ENCODE data around the gene DCDC1.

Gene DCDC1

DNA sequence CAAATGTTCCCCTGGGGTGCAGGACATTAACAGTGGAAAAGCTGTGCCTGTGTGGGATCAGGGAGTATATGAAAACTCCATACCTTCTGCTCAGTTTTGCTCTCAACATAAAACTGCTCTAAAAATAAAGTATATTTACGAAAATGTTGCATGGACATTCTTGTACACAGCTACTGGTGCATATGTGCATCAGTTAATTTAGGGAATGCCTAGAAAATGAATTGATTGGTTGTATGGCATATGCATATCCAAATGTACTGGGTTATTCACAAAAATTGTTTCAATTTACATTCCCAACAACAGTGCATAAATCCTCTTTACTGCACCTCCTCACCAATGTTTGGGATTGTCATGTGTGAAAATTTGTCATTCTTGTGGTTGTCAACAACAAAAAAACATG, 532.3 kb downstream of the DCDC1 start:
- no peak for DNase-seq (ENCODE audit: low read depth, low spot score)

GRCh38 chr11:30832831-30833230, 536.7 kb downstream of the DCDC1 start:
- no peak for DNase-seq (ENCODE audit: low read depth, low spot score)

DNA sequence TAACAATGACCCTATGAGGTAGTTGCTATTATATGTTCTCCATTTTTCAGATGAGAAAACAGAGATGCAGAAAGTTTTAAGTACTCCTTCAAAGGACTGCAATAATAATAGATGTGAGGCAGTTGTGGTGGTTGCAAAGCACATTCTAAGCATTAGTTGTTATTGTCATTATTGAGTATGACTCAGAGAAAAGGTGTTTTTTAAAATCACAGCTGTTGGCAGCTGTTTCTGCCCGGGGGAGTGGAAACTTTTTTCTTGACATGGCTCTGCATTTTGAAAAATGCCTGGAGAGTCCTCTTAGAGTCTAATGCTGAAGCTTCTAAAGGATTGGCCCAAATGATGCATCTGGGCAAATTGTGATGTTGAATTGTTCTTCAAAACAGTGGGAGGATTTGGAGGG, 538.9 kb downstream of the DCDC1 start:
- DNase-seq (ENCODE audit: low read depth, low spot score), result no peak

- DNase-seq (ENCODE audit: low read depth, low spot score), result no peak
These were observed 542.6 kb downstream of the DCDC1 start for GRCh38 chr11:30826911-30827310.

GRCh38 chr11:30825723-30826122, 543.8 kb downstream of the DCDC1 start:
- DNase-seq (ENCODE audit: low read depth, low spot score), result no peak

- no peak for DNase-seq (ENCODE audit: low read depth, low spot score)
These were observed 546.4 kb downstream of the DCDC1 start for GRCh38 chr11:30823119-30823518.

DNA sequence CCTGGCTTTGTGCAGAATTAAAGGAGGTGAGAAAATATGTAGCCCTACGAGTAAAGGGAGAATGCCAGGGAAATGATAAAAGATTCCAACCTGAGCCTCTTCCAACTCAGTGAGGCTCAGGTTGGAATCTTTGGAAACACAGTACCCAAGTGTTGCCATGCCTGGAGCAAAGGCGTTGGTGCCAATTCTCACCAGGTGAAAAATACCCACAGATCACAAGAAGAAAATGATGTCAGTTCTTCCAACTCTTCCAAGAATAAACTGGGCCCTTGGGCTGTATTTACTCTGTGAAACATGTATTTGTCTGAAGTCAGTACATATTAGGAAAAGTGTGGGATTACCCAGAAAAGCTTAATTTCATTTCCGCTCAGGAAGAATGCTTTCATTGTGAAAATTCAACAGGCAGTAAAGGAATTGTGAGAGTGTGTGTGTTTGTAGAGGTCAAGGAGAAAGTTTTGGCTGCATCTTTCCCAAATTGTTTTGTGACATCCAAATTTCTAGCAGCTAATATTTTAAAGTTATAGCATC, 548.0 kb downstream of the DCDC1 start:
- no peak for DNase-seq (ENCODE audit: low read depth, low spot score)

DNA sequence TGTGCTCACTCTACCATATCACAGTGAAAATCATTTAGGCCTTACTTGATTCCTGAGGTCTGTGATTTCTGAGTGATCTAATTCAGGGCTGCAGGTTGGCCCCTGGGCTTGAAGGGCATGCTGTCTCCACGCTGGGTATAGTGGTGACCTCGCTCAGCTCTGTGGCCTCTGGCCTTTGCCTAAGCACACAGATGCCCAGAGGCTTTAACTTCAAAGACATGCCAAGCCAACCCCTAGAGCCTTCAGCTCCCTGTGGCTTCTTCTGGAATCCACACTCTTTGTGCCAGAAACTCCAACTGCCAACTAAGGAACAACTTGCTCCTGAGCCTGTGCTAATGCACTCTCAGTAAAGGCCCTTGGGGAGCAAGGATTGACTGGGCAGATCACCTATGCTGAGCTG, 550.8 kb downstream of the DCDC1 start:
- no peak for DNase-seq (ENCODE audit: low read depth, low spot score)

GRCh38 chr11:30816959-30817880, 552.3 kb downstream of the DCDC1 start:
- no peak for DNase-seq (ENCODE audit: low read depth, low spot score)

GRCh38 chr11:30815619-30816018, 553.9 kb downstream of the DCDC1 start:
- no peak for DNase-seq (ENCODE audit: low read depth, low spot score)

DNA sequence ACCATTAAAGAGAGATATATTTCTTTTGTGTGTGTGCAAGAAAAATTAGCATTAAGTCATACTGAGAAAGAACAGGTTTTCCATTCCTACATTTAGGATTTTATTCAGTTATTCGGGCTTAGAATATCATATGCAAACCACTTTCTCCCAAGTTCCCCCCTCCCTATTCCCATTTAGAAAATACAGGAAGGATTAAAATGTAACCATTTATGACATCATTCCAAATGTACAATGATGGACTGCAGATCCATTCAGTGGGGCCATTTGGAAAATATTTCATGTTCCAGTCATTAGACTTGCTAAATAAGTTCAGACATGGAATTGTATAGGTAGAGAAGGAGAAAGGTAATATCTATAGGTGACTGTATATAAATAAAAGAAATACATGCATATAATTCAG, 554.8 kb downstream of the DCDC1 start:
- no peak for DNase-seq (ENCODE audit: low read depth, low spot score)
